GM12878 (cell line): ENCODE results near the gene CDKN3. TPM values are rescaled to one million over a fixed set of nuclear protein-coding genes. Genes with fewer than 3 reads are reported as not detected.

Experiments used
- ATAC-seq: fragments of 200-7000 bp; cut with Tn5 transposase; 3 replicates; pipeline ENCODE4 v1.9.1; 2020; ENCODE audit warnings: mild to moderate bottlenecking, moderate library complexity
- BruUV-seq: library from RNA; stranded (reverse); fragments of 400-500 nt; replicated peaks from 2 replicates; lab custom pipeline; 2021; lab: Mats Ljungman, UMichigan
- CTCF ChIA-PET: fragments of 300-600 bp; sonication (Branson Sonifier 250); formaldehyde crosslinking; extraction: SDS; loops from one replicate; lab custom pipeline; 2021; ENCODE audit warnings: inconsistent platforms; lab: Yijun Ruan, JAX
- POLR2A ChIA-PET: fragments of 350-600 bp; formaldehyde crosslinking; extraction: SDS; loops from one replicate; lab custom pipeline; 2021; ENCODE audit warnings: inconsistent platforms; lab: Charles Lee
- RAD21 ChIA-PET: fragments of 300-600 bp; sonication (Branson Sonifier 250); formaldehyde crosslinking; loops from one replicate; lab custom pipeline; 2023; ENCODE audit warnings: antibody characterized with exemption; ENCODE audit not compliant: unreplicated experiment; lab: Charles Lee
- SMC1A ChIA-PET: fragments of 300-600 bp; sonication (Branson Sonifier 250); formaldehyde crosslinking; loops from one replicate; lab custom pipeline; 2023; ENCODE audit not compliant: unreplicated experiment, uncharacterized antibody; lab: Charles Lee
- DNase-seq: peaks from one replicate; pipeline ENCODE4 v3.0.0-alpha.2; 2011; ENCODE audit warnings: low read depth, low spot score
- FAIRE-seq: peaks from 3 replicates; lab custom pipeline; 2011; peaks lifted over from hg19 to GRCh38; lab: Jason Lieb, UNC
- H2AFZ ChIP-seq: 2 replicates; pipeline ENCODE4 v1.6.0; 2011; ENCODE audit warnings: low read depth, low read length, control low read depth; ENCODE audit not compliant: control insufficient read depth
- H3K27ac ChIP-seq: 2 replicates; pipeline ENCODE4 v1.5.1; 2011; ENCODE audit warnings: control low read depth; ENCODE audit not compliant: control insufficient read depth, insufficient read depth
- H3K27me3 ChIP-seq, 2 experiments: replicated peaks in 1 of 2; 2 replicates each; pipeline versions ENCODE4 v1.6.0 to v1.6.1; 2011; ENCODE audit warnings: low read length in 1 of 2; ENCODE audit not compliant: control insufficient read depth in 2 of 2, insufficient read depth in 2 of 2
- H3K36me3 ChIP-seq, 2 experiments: 2 replicates each; pipeline ENCODE4 v1.5.1; 2011; ENCODE audit warnings: low read length in 1 of 2; ENCODE audit not compliant: control insufficient read depth in 2 of 2, insufficient read depth in 2 of 2
- H3K4me1 ChIP-seq: 2 replicates; pipeline ENCODE4 v1.6.1; 2011; ENCODE audit warnings: mild to moderate bottlenecking, low read length, moderate library complexity, mixed read lengths; ENCODE audit not compliant: control insufficient read depth, insufficient read depth
- H3K4me2 ChIP-seq: 2 replicates; pipeline ENCODE4 v1.6.0; 2011; ENCODE audit warnings: control low read depth; ENCODE audit not compliant: control insufficient read depth, insufficient read depth
- H3K4me3 ChIP-seq: fragments of 200-600 bp; sonication (generic); 2 replicates; pipeline ENCODE4 v1.5.1; 2016
- H3K79me2 ChIP-seq: 2 replicates; pipeline ENCODE4 v1.6.0; 2011; ENCODE audit warnings: low read length; ENCODE audit not compliant: control insufficient read depth, insufficient read depth
- H3K9ac ChIP-seq: 2 replicates; pipeline ENCODE4 v1.8.0; 2011; ENCODE audit warnings: low read length, control low read depth, mixed read lengths; ENCODE audit not compliant: control insufficient read depth, insufficient read depth
- H3K9me3 ChIP-seq: replicated peaks from 3 replicates; pipeline ENCODE4 v1.5.1; 2011; ENCODE audit warnings: mild to moderate bottlenecking, low read length; ENCODE audit not compliant: control insufficient read depth, insufficient read depth
- H4K20me1 ChIP-seq: 2 replicates; pipeline ENCODE4 v1.6.0; 2011; ENCODE audit not compliant: control insufficient read depth, insufficient read depth
- ATF3 ChIP-seq: IDR thresholded peaks from 2 replicates; pipeline ENCODE4 v1.6.1; 2011; ENCODE audit warnings: low read depth, mild to moderate bottlenecking, low read length, moderate library complexity, borderline replicate concordance; ENCODE audit errors: extremely low read depth
- FOS ChIP-seq: IDR thresholded peaks from 3 replicates; pipeline ENCODE4 v1.6.1; 2011; ENCODE audit warnings: borderline replicate concordance; ENCODE audit not compliant: insufficient read length; ENCODE audit errors: extremely low read depth
- GATAD2B ChIP-seq: fragments of 450-650 bp; conservative IDR thresholded peaks from 2 replicates; pipeline ENCODE4 v1.6.1; 2017; ENCODE audit warnings: low read depth, mild to moderate bottlenecking, moderate library complexity
- HDAC6 ChIP-seq: fragments of 200-600 bp; sonication (generic); IDR thresholded peaks from one replicate; pipeline ENCODE4 v1.8.0; 2017; ENCODE audit warnings: antibody characterized with exemption; ENCODE audit not compliant: unreplicated experiment
- MTA3 ChIP-seq: IDR thresholded peaks from 2 replicates; pipeline ENCODE4 v1.6.1; 2012; ENCODE audit warnings: low read length, inconsistent platforms, borderline replicate concordance
- MYB ChIP-seq: fragments of 150-350 bp; IDR thresholded peaks from 2 replicates; pipeline ENCODE4 v1.6.1; 2014; ENCODE audit warnings: mild to moderate bottlenecking, low read depth, low read length, borderline replicate concordance
- RCOR1 ChIP-seq: conservative IDR thresholded peaks from 2 replicates; pipeline ENCODE4 v1.6.1; 2012; ENCODE audit warnings: low read depth, low read length, improper control_type of control experiment
- SIN3A ChIP-seq: IDR thresholded peaks from 2 replicates; pipeline ENCODE4 v1.6.1; 2012; ENCODE audit warnings: low read depth, low read length, improper control_type of control experiment
- USF1 ChIP-seq: IDR thresholded peaks from 2 replicates; pipeline ENCODE4 v1.6.1; 2011; ENCODE audit warnings: borderline replicate concordance, low read depth, mild to moderate bottlenecking, moderate library complexity, mixed read lengths, low read length; ENCODE audit not compliant: insufficient read depth; ENCODE audit errors: extremely low read length
- WGBS: methylation state at CpG from one replicate; pipeline ENCODE4 v1.1.6; 2016; ENCODE audit warnings: low lambda C conversion rate; ENCODE audit not compliant: insufficient replicate concordance, insufficient coverage; ENCODE audit errors: missing lambda C conversion rate; 5-methylcytosine and 5-hydroxymethylcytosine counted together
- in situ Hi-C: fragments of 300-500 bp; cut with MboI; formaldehyde crosslinking; loops from 9 replicates; pipeline ENCODE4 v1.14.3; 2018; ENCODE audit warnings: mixed read lengths
- intact Hi-C: fragments of 100-400 bp; cut with micrococcal nuclease; formaldehyde crosslinking; loops from one replicate; pipeline ENCODE4 v1.14.2; 2022; ENCODE audit not compliant: unreplicated experiment
- polyA plus RNA-seq, 11 experiments: library from polyadenylated mRNA; depleted of rRNA in 4 of 11; unstranded in 6 of 11; stranded (reverse) in 5 of 11; fragments of >200 nt; fragmentation: Nextera tagmentation in 4 of 11; fragmentation: Illumina TruSeq in 1 of 11; extraction: Ambion mirVana in 4 of 11; extraction: Trizol in 1 of 11; gene quantifications; 1 replicate in 1 of 11; 2 replicates in 10 of 11; pipeline versions ENCODE4 v1.2.1 to v1.2.3, GENCODE V29; 2011 to 2016; ENCODE audit warnings: inconsistent platforms in 2 of 11, missing spikeins in 2 of 11, low read depth in 1 of 11
- total RNA-seq, 4 experiments: library from RNA; depleted of rRNA in 3 of 4; stranded (reverse); fragments of >200 nt in 3 of 4; fragmentation: Illumina TruSeq in 1 of 4; extraction: Trizol in 1 of 4; gene quantifications; 2 replicates each; pipeline versions ENCODE4 v1.2.1 to v1.2.3, GENCODE V29; 2013 to 2021
- TF ChIP-seq, protein P1 (sequence below): IDR thresholded peaks from 2 replicates; pipeline ENCODE4 v1.6.1; 2012; ENCODE audit warnings: low read depth, low read length, improper control_type of control experiment
- TF ChIP-seq, protein P2 (sequence below): IDR thresholded peaks from 2 replicates; pipeline ENCODE4 v1.6.1; 2012; ENCODE audit warnings: low read length, inconsistent platforms
- TF ChIP-seq, protein P3 (sequence below), 3 experiments: IDR thresholded peaks in 2 of 3; conservative IDR thresholded peaks in 1 of 3; 2 replicates each; pipeline ENCODE4 v1.5.1; 2011; ENCODE audit warnings: low read depth in 3 of 3, low read length in 3 of 3, mild to moderate bottlenecking in 3 of 3, control low read depth in 2 of 3, moderate library complexity in 2 of 3, inconsistent platforms in 1 of 3, mixed read lengths in 1 of 3; ENCODE audit not compliant: control insufficient read depth in 2 of 3, insufficient read depth in 1 of 3; ENCODE audit errors: extremely low read depth in 1 of 3
- TF ChIP-seq, protein P4 (sequence below): fragments of 450-650 bp; formaldehyde crosslinking; IDR thresholded peaks from 2 replicates; pipeline ENCODE4 v1.5.0; 2022; ENCODE audit warnings: mild to moderate bottlenecking, missing genetic modification characterization

The CDKN3 gene
- total and polyA plus RNA-seq, 10 of the 15 experiments (the other 5 are each of a cell fraction or from before 2014, with no cell fraction given) = 54.9 to 197 (median 111) TPM

DNA sequence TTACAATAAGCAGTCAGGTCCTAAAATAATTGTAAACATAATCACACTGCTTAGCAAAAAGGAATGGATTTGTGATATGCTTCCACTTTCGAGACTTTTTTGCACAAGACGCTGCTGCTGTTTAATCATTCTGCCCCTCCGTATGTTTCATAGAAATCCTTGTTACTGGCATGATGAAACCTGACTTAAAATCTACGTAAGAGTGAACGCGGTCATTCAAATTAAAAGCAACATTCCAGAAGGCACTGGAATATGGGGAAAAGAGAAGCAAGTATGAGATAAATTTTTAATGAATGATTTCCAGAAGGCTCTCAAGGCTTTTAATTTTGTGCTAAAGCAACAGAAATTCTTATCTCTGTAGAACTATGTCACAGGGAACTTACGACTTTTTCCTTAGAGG, 43.2 kb downstream of the CDKN3 start:
- peaks cover 10% of the 10 kb centered on the region for H3K4me1 ChIP-seq
- H3K27ac ChIP-seq = peak overlapping the region; percentile 85
- peak overlapping the region; percentile 72 for H3K4me3 ChIP-seq
- peaks cover 60% of the 10 kb centered on the region for H3K79me2 ChIP-seq
- WGBS = 72% methylated on average over 7 of the region's 7 CpGs
- SMC1A ChIA-PET = interaction anchor here (1.9 kb wide), 1 partner anchor 44 kb away, joined by 4 read pairs; no protein-coding TSS in a partner anchor
- peak overlapping the region; percentile 86 for H3K4me2 ChIP-seq
- in situ Hi-C loops = no loop called here
- intact Hi-C loops = loop anchor here (2.0 kb wide), 1 partner anchor 49 kb away; the partner anchor contains the start of gene GMFB
- no peaks in the 10 kb centered on the region for H4K20me1 ChIP-seq
- H3K9ac ChIP-seq = peak overlapping the region; percentile 83
- POLR2A ChIA-PET = interaction anchor here (1.0 kb wide), 1 partner anchor 43 kb away, joined by 8 read pairs; the partner anchor contains the start of gene CDKN3
- CTCF ChIA-PET = interaction anchor here (1.1 to 1.9 kb wide), 4 partner anchors 10 to 49 kb away, joined by 3 to 8 read pairs (median 4); partner anchors contain the start of genes CDKN3 and GMFB
- no peaks in the 10 kb centered on the region; the same call in 2 of the 3 replicates for H3K9me3 ChIP-seq
- no peaks in the 10 kb centered on the region for H3K36me3 ChIP-seq
- H2AFZ ChIP-seq = no peak overlapping the region
- BruUV-seq = TSS peak; percentile 57
- no peak for FAIRE-seq
- H3K27me3 ChIP-seq = no peaks in the 10 kb centered on the region
- DNase-seq = no peak
- RAD21 ChIA-PET = interaction anchor here (1.4 to 1.5 kb wide), 2 partner anchors 43 to 48 kb away, joined by 4 to 7 read pairs; partner anchors contain the start of genes CDKN3 and GMFB
- ATAC-seq = no peak
- TF ChIP-seq SIN3A (no peak), FOS (no peak), HDAC6 (no peak), RCOR1 (no peak), ATF3 (no peak), MTA3 (no peak), GATAD2B (no peak), USF1 (no peak), MYB (no peak)
- TF ChIP-seq, protein P1, sequence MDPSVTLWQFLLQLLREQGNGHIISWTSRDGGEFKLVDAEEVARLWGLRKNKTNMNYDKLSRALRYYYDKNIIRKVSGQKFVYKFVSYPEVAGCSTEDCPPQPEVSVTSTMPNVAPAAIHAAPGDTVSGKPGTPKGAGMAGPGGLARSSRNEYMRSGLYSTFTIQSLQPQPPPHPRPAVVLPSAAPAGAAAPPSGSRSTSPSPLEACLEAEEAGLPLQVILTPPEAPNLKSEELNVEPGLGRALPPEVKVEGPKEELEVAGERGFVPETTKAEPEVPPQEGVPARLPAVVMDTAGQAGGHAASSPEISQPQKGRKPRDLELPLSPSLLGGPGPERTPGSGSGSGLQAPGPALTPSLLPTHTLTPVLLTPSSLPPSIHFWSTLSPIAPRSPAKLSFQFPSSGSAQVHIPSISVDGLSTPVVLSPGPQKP = no peak
- TF ChIP-seq, protein P2, sequence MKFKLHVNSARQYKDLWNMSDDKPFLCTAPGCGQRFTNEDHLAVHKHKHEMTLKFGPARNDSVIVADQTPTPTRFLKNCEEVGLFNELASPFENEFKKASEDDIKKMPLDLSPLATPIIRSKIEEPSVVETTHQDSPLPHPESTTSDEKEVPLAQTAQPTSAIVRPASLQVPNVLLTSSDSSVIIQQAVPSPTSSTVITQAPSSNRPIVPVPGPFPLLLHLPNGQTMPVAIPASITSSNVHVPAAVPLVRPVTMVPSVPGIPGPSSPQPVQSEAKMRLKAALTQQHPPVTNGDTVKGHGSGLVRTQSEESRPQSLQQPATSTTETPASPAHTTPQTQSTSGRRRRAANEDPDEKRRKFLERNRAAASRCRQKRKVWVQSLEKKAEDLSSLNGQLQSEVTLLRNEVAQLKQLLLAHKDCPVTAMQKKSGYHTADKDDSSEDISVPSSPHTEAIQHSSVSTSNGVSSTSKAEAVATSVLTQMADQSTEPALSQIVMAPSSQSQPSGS = no peak
- TF ChIP-seq, protein P3, sequence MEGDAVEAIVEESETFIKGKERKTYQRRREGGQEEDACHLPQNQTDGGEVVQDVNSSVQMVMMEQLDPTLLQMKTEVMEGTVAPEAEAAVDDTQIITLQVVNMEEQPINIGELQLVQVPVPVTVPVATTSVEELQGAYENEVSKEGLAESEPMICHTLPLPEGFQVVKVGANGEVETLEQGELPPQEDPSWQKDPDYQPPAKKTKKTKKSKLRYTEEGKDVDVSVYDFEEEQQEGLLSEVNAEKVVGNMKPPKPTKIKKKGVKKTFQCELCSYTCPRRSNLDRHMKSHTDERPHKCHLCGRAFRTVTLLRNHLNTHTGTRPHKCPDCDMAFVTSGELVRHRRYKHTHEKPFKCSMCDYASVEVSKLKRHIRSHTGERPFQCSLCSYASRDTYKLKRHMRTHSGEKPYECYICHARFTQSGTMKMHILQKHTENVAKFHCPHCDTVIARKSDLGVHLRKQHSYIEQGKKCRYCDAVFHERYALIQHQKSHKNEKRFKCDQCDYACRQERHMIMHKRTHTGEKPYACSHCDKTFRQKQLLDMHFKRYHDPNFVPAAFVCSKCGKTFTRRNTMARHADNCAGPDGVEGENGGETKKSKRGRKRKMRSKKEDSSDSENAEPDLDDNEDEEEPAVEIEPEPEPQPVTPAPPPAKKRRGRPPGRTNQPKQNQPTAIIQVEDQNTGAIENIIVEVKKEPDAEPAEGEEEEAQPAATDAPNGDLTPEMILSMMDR (IDR thresholded peaks at IDR 0.05 in 2 of 3, conservative IDR thresholded peaks at IDR 0.05 in 1 of 3; ENCODE audit: control insufficient read depth in 2 of 3, extremely low read depth in 1 of 3, insufficient read depth in 1 of 3, low read depth in 3 of 3, low read length in 3 of 3) = no peak
- TF ChIP-seq, protein P4, sequence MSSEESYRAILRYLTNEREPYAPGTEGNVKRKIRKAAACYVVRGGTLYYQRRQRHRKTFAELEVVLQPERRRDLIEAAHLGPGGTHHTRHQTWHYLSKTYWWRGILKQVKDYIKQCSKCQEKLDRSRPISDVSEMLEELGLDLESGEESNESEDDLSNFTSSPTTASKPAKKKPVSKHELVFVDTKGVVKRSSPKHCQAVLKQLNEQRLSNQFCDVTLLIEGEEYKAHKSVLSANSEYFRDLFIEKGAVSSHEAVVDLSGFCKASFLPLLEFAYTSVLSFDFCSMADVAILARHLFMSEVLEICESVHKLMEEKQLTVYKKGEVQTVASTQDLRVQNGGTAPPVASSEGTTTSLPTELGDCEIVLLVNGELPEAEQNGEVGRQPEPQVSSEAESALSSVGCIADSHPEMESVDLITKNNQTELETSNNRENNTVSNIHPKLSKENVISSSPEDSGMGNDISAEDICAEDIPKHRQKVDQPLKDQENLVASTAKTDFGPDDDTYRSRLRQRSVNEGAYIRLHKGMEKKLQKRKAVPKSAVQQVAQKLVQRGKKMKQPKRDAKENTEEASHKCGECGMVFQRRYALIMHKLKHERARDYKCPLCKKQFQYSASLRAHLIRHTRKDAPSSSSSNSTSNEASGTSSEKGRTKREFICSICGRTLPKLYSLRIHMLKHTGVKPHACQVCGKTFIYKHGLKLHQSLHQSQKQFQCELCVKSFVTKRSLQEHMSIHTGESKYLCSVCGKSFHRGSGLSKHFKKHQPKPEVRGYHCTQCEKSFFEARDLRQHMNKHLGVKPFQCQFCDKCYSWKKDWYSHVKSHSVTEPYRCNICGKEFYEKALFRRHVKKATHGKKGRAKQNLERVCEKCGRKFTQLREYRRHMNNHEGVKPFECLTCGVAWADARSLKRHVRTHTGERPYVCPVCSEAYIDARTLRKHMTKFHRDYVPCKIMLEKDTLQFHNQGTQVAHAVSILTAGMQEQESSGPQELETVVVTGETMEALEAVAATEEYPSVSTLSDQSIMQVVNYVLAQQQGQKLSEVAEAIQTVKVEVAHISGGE = no peak
